GM19324 (cell line): ENCODE measurements around the gene HCN2.

Source experiments
- ATAC-seq: cut with Tn5 transposase; IDR thresholded peaks from one replicate; pipeline ENCODE4 v1.9.1; 2021; ENCODE audit warnings: mild to moderate bottlenecking, moderate library complexity; ENCODE audit not compliant: unreplicated experiment, low FRiP score

Gene HCN2

DNA sequence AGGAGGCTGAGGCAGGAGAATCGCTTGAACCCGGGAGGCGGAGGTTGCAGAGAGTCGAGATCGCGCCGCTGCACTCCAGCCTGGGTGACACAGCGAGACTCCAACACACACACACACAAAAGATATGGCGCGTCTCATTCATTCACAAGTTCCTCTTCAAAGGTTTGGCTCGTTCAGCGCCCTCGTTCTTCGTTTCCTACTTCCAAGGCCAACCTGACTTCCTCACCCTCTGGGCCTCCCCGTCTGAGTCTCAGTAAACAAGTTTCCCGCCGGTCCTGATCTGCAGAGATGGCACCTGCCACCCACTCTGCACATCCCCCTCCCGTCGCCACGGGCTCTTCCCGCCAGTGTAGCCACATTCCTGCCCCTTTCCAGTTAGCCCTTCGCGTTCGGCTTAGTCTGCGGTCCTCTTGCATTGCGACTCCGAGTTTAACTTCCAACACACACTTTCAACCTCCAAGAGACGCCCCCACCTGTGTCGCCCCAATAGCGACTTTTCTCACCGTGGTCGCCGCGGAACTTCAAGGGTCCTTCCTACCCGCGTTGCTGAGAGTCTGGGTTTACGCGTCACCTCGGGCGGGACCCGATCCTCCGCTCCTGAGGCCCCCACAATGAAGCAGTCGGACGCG is 18.6 kb upstream of the HCN2 start:
- ATAC-seq: no peak

GRCh38 chr19:571566-571974 is 18.1 kb upstream of the HCN2 start:
- ATAC-seq: no peak

DNA sequence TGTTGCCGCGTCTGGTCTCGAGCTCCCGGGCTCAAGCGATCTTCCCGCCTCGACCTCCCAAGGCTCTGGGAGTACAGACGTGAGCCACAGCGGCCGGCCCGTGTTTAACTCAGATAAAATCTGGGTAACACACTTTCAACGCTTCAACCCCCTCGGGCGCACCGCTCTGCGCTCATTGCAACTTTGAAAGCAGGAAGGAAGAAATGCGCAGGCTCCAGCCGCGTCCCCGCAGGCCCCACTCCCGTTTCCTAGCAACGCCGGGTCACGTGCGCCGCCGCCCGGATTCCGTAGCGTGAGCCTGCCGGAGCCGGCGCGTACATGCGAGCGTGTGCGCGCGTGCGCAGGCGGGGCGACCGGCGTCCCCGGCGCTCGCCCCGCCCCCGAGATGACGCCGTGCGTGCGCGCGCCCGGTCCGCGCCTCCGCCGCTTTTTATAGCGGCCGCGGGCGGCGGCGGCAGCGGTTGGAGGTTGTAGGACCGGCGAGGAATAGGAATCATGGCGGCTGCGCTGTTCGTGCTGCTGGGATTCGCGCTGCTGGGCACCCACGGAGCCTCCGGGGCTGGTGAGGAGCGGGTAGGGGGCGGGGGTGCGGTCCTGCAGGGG is 17.4 kb upstream of the HCN2 start, which contains the start of gene BSG:
BSG (plus strand) TSS at position 457 of the 603 bp plus-strand sequence; CDS start at position 496, 39 bp downstream.
- peak; percentile 88 for ATAC-seq

- ATAC-seq: peak; percentile 40
Measured at GRCh38 chr19:572743-573518, 16.8 kb upstream of the HCN2 start.

DNA sequence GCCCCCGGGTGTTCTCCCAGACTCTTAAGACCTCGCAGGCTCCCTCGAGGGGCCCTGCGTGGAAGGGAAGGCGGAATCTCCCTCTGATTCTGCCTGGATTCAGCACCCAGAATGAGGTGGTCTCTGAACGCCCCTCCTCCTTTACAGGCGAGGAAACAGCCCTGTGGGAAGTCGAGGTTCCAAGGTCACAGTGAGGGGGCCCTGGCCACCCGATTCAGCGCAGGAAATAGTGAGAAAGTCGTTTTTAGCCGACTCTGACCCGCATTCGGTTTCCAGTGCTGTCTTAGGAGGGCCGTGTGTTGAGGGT is 16.2 kb upstream of the HCN2 start:
- no peak for ATAC-seq

DNA sequence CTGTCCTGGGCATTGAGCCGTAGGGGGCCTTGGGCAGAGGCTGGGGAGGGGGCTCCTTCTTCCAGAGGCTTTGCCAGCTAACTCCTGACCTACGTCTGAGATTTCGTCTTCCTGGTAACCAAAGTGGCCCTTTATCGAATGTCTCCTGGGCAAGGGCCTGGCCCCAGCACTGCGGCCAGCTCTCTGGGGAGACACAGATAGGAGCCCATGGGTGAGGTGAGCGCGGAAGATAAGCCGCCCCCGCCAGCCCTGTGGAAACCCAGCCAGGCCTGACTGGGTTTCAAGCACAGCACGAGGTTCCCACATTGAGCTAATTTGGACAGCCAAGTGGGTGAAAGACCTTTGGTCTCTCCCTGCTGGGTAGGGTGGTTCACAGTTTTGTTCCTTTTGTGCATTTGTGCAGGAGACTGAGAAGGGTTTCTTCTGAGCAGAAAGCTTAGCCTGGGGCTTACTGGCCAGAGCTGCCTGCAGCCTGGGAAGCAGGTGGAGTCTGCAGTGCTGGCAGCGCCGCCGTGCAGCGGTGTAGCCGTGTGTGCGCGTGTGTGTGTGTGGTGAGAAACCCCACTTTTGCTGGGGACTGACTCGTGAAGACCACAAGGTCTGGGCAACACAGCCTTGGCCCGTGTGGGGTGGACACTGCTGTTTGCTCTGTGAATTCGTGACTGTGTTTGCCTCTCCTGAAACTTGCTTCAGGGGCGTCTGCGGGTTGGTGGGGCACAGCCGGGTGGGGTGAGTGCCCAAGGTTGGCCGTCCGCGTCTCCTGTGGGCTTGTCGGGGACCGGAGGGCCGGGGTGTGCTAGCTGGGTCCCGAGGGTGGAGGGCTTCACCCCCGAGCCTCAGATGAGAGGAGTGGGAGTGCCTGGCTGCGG is 14.8 kb upstream of the HCN2 start:
- no peak for ATAC-seq

DNA sequence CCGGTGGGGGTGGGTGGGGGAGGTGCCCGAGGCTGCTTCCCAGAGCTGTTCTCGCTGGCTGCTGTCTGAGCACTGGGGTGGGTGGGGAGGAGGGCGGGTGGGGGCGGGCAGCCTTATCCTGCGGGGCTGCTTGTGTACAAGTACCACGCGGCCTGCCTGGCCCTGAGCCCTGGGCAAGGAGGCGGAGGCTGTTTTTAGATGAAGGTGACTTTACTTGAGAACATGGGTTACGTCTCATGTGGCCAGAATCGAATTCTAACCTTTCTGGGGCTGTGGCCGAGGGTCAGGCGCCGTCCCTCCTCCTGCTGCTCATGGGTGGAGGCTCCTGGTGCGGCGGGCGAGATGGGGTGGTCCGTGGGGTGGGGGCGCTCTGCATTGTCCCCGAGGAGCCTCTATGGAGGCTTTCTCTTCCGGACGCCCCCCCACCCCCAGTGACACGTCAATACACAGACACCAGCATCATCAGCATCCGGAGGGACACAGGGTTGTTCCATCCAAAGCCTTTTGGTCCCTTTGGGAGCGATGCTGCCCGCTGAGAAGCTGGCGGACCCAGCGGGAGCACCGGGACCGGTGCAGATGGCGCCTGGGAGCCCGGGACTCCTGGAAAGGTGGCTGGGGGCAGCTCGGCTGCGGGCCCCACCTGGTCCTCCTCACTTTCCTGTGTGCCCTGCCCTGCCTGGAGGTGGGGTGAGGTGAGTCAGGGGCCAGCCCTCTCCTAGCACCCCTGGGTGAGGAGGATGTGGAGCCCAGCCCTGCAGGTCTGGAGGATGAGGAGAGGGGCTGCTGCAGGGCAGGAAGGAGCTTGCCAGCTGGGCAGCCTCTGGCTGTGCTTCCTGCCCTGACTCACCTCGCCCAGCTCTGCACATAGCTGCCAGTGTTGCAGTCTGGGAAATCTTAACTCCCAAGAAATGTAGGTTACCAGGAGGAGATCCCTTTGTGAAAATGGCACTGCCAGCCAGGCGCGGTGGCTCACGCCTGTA is 13.9 kb upstream of the HCN2 start:
- ATAC-seq: no peak

GRCh38 chr19:576768-577438 is 12.8 kb upstream of the HCN2 start:
- ATAC-seq: no peak

DNA sequence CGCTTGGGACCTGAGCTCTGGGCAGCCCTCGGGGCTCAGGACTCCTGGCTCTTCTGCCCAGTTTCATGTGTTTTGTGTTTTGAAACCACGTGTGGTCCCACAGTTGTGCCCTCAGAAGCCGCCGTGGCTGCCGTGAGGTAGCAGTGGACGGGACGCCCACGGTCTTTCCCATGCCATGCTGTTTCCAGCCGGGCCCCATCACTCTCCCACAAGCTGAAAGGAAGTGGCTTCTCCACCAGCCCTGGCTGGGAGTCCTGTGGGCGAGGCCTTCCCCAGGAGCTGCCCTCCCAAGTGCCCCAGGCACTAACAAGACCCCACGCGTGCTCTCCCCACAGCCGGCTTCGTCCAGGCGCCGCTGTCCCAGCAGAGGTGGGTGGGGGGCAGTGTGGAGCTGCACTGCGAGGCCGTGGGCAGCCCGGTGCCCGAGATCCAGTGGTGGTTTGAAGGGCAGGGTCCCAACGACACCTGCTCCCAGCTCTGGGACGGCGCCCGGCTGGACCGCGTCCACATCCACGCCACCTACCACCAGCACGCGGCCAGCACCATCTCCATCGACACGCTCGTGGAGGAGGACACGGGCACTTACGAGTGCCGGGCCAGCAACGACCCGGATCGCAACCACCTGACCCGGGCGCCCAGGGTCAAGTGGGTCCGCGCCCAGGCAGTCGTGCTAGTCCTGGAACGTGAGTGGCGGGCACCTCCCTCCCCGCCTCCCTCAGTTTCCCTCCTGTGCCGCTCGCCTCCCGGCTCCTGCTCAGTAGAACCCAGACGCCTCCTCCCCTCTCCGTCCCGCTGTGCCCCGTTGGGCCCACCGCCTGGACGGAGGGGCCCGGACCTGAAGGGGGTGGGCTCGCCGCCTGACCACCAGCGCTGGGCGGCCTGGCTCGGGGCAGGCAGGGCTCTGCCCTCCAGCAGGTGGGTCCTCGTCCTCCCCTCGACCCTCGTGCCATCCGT is 12.0 kb upstream of the HCN2 start:
- no peak for ATAC-seq

- no peak for ATAC-seq
Measured at GRCh38 chr19:579111-579841, 10.4 kb upstream of the HCN2 start.

GRCh38 chr19:579842-580155 is 9.9 kb upstream of the HCN2 start:
- no peak for ATAC-seq

DNA sequence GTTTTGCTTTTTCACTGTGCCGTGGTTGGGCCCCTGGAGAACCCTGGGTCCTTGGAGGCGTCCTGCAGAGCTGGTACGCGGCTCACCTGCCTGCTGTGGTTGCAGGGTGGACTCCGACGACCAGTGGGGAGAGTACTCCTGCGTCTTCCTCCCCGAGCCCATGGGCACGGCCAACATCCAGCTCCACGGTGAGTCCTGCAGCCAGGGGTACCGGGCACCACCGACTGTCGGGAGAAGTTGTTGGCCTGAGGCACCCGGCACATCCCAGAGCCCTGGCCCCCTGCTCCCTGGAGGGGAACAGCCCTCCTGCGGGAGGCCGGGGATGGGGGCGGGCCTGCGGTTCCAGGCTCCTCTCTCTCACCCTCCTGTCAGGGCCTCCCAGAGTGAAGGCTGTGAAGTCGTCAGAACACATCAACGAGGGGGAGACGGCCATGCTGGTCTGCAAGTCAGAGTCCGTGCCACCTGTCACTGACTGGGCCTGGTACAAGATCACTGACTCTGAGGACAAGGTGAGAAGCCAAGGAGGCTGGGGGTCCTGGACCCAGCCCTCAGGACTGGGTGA is 9.3 kb upstream of the HCN2 start:
- ATAC-seq: no peak

DNA sequence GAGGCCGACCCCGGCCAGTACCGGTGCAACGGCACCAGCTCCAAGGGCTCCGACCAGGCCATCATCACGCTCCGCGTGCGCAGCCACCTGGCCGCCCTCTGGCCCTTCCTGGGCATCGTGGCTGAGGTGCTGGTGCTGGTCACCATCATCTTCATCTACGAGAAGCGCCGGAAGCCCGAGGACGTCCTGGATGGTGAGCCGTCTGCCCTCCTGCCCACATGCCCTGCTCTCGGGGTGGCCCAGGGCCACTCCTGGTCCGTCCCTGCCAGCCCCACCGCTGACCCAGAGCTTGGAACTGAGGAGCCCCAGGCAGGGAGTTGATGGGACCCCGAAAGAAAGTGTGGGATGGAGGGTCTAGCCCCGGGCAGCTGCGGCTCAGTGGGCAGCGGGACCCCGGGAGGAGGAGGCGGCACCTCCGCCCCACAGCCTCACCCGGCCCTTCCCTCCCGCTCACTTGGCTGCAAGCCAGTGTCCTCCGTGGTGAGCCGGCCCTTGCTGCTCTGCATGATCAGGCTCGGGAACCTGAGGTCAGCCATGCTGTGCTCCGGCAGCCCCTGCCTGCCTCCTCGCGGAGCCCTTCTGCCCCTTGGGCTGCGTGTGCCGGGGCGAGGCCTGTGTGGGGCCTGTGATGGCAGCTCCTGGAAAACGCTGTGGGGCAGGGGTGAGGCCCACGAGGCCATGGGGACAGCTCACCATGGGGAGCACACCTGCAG is 8.1 kb upstream of the HCN2 start:
- no peak for ATAC-seq

DNA sequence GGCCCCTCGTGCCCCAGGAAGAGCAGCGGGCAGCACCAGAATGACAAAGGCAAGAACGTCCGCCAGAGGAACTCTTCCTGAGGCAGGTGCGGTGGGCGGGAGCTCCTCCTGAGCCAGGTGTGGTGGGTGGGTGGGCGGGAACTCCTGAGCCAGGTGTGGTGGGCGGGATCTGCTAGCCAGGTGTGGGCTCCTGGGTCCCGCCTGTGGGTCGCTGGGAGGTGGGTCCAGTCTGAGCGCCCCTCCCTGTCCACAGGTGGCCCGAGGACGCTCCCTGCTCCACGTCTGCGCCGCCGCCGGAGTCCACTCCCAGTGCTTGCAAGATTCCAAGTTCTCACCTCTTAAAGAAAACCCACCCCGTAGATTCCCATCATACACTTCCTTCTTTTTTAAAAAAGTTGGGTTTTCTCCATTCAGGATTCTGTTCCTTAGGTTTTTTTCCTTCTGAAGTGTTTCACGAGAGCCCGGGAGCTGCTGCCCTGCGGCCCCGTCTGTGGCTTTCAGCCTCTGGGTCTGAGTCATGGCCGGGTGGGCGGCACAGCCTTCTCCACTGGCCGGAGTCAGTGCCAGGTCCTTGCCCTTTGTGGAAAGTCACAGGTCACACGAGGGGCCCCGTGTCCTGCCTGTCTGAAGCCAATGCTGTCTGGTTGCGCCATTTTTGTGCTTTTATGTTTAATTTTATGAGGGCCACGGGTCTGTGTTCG is 7.0 kb upstream of the HCN2 start:
- ATAC-seq: no peak

DNA sequence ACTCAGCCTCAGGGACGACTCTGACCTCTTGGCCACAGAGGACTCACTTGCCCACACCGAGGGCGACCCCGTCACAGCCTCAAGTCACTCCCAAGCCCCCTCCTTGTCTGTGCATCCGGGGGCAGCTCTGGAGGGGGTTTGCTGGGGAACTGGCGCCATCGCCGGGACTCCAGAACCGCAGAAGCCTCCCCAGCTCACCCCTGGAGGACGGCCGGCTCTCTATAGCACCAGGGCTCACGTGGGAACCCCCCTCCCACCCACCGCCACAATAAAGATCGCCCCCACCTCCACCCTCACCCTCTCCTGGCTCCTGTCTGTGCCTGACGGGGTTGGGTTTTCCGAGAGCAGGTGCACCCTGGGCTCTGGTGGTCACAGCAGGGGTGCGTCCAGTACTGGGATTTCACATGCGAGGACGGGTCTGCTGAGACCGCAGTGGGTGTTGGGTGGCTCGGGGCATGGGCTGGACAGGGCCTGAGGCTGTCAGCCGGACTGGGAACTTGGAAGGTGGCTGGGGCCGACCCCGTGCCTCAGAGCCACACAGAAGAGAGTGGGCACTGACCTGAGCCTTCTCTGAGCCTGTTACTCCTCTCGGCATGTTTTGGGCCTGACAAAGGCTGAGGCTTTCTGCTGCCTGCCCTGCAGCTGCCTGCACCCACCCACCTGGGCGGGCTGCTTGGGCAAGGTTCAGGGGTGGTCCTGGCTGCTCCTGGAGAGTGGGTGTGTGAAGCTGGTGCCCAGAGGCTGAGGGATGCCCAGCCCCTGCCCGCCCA is 6.3 kb upstream of the HCN2 start:
- ATAC-seq: no peak

DNA sequence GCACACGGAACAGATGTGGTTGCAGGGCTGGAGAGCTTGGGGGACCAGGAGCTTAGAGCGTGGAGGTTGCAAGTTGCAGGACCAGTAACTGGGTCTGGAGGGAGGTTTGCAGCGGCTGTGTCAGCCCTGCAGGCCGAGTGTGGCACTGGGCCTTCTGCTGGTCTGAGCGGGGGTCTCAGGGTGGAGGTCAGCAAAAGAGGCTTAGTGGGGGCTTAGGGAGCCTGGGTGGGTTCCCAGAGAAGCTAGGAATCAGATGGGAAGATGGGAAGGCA is 5.8 kb upstream of the HCN2 start:
- no peak for ATAC-seq
